GM19397 (cell line): ENCODE results near the gene SPAG5.
"Not testable (repeated sequence)": the region's sequence is repeated elsewhere in the genome, so short reads cannot be mapped to it uniquely, and the experiment has no call there.

Source experiments
- ATAC-seq: cut with Tn5 transposase; IDR thresholded peaks from one replicate; pipeline ENCODE4 v1.9.1; 2021; ENCODE audit warnings: mild to moderate bottlenecking, moderate library complexity; ENCODE audit not compliant: unreplicated experiment

Gene SPAG5

DNA sequence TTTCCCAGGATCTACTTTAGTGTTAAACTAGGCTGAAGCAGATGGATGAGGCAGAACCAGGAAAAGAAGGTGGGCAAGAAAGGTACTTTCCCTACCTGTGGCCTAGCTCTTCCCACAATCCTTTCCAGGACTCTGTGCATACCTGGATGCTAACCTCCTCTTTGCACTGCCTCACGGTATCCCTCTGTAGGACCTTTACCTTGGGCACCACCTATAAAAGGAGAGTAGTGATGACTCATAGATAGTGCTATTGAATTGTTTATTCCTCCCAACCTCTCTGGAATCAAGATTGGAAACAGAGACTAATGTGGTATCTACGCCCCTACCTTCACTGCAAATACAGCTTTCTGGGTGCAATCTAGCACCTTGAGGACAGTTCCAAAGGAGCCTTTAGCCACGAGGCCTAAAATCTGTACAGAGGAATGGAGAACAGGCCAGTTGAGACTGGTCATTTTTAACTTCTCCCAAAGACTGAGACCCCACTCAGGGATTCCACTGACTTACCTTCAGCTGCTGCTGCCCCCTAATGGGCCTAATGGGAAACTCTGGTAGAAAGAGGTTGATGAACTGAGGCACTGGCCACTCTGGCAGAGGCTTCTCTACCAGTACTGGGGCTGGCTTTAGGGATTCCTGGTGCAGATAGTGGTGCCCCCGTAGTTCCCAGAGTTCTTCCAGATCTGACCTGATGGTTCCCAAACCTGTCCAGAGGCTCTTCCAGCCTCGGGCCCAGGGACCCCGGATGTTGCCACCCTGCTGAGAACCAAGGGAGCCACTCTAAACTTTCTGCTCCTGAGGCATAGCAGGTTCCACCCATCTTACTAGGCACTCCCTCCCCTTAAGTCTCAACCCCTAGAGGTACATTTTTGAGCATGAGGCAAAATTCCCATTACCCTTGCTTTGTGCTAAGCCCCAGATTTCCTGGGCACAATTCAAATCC is 14.4 kb upstream of the SPAG5 start:
- no peak for ATAC-seq

DNA sequence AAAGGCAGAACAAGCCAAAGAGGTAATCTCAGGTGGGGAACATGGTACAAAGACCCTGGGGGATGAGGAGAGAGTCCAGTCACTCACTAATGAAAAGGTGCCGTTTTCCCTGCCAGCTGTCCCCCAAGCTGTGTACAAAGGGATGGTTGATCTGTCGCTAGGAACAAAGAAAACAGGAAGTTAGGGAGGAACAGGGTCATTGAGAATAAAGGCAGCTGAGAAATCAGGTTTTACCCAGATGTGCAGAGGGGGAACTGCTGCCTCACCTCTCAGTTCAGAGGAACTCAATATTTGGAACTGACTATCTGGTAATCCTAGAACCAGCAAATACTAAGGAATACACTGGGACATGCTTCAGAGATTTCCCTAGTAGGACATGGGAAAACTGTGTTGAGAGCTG is 13.7 kb upstream of the SPAG5 start:
- ATAC-seq: no peak

DNA sequence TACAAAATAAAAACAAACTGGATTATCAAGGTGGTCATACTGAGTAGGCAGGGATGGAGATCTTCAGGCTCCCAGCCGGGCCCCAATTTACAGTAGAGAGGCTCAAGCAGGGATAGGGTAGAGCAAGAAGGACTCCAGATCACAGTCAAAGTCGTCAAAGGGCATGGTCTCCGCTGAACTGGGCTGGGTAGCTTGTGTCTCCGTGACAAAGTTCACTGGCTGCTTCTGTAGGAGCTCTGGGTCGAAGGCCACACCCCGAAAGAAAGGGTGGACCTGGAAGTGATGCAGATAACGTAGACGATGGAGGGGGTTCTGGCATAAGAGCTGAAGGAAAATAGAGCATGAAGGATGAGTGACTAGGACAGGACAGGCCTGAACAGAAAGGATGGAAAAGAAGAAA is 11.6 kb upstream of the SPAG5 start:
- ATAC-seq: no peak

DNA sequence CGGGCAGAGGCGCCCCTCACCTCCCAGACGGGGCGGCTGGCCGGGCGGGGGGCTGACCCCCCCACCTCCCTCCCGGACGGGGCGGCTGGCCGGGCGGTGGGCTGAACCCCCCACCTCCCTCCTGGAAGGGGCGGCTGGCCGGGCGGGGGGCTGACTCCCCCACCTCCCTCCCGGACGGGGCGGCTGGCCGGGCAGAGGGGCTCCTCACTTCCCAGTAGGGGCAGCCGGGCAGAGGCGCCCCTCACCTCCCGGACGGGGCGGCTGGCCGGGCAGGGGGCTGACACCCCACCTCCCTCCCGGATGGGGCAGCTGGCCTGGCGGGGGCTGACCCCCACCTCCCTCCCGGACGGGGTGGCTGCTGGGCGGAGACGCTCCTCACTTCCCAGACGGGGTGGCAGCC is 5.2 kb upstream of the SPAG5 start:
- ATAC-seq: not testable (repeated sequence)

DNA sequence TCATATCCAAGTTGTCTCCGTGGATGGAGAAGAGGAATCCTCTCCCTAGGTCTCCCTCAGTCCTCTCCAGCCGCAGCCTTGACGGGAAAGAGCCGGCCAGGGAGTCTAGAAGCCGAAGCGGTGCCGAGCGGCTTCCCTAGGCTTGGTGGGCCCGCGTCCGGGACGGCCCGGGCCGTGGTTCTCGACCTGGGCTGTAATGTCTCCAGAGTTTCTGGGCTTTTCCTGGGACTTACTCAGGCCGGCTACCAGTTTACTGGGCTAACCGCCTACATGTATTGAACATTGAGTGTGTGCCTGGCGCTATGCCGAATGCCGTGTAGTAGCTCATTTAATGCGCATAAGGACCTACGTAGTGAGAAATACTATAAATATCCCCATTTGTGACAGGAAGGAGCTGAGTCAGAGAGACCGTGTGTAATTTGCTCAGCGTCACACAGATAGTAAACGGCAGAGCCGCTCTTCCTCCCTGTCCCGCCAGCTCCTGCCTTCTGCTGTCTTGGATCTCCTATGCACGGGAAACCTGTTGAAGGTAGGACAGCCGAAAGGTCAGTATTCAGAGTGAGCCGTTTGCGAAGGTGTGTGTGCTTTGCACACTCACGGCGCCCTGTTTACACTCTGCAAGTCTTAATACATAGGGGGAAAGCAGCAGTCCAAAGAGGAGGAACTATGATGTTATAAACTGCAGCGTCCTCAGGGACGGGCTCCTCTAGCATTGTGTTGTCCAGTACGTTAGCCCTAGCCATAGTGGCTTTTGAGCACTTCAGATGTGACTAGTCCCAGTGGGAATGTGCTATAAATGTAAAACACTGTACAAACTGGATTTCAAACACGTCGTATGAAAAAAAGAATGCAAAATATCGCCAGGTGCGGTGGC is 723 bp upstream of the SPAG5 start:
- peak; percentile 39 for ATAC-seq

DNA sequence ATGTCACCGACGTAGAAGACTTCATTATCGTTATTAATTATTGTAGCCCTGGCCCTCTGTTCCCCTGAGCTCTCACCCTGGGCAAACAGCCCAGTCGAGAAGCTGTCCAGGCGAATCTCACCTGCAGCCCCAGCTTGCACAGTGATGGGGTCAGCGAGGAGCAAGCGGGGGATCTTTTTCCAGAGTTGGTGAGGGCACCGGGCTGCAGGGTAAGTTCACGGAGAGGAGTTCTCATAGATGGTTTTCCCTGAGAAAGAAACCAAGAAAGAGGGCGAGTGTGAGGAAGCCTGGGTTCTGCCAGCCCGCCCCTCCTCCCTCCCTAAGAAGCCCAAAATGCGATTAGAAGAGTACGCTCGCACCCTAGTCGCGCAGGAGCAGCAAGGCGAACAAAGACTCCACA is 436 bp downstream of the SPAG5 start:
- no peak for ATAC-seq

DNA sequence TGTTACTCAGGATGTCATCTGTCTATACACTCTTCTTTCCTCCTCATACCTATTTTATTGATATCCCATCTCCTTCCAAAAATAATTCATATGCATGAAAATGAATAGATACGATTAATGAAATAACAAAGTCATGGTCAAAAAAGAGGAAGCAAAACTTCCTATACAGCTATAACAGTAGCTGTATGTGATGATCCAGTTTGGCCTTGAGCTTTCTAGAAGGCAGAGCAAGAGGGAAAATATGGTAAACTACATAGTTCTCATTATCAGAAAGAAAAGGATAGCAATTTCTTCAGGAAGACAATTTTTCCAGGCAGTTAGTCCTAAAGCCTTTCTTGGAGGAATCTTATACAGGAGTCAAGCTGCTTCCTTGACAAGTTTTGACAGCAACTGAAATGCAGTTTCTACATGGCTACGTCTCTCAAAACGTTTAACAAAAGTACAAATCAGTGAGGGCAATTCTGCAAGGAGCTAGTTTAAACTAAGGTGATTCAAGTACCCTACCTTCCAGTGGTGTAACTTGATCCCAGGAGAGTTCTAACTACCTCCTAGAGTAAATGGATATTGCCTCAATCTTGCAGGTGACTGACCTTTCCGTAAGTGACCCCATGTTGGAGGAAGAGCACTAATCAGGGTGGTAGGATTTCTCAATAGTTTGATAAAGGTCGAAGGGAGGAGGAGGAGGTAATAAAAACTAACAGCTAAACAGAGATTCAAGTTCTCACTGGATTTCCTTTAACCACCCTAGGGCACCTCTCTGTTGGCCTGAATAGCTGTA is 1.0 kb downstream of the SPAG5 start:
- no peak for ATAC-seq

DNA sequence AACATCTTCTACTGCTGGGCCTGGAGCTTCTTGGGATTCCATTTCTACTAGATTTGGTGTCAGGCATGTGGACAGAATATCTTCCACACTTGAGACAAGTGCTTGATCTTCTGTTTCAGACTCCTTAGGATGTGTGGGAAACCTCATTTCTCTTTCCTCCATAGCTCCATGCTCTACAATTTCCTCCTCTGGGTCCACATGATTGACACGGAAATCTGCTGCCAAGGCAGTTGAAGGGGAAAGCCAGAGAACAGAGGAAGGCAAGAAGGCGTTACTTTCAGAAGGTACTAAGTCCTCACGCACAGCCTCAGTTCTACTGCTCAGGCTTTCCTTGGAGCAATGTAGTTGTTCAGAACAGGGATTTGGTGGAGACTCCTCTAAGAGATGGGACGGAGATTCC is 6.6 kb downstream of the SPAG5 start:
- no peak for ATAC-seq

DNA sequence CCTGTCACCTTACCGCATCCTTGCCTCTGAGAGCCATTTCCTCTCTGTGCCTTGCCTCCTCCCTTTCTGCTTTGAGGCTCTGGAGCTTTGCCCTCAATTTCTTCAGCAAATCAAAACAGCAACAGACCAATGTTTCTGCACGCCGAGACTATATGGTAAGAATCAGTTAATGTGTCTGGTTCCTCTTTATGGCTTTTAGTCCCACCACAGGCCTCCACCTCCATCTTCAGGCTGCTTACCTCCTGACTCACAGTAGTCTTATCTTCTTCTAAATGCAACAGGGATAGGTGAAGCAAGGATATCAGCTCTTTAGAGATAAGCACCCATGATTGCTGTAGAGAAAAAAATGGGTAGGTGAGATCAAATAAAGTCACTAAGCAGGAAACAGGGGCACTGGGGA is 13.0 kb downstream of the SPAG5 start:
- no peak for ATAC-seq

DNA sequence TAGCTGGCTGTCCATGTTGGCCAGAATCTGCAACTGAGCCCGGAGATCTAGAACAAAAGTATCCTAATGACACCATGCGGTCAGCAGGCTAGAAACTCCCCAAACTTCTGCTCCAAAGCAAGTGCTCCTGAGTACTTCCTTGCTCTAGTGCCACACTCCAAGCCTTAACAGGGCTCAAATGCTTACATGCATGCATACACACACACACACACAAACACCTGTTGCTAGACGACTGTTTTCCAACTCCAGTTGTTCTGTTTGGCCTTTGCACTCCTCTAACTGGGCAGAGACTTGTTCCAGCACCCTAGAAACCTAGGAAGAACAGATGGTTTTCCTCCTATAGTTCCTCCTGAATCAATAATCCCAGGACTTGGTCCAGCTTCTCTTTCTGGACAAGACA is 14.4 kb downstream of the SPAG5 start:
- ATAC-seq: no peak

DNA sequence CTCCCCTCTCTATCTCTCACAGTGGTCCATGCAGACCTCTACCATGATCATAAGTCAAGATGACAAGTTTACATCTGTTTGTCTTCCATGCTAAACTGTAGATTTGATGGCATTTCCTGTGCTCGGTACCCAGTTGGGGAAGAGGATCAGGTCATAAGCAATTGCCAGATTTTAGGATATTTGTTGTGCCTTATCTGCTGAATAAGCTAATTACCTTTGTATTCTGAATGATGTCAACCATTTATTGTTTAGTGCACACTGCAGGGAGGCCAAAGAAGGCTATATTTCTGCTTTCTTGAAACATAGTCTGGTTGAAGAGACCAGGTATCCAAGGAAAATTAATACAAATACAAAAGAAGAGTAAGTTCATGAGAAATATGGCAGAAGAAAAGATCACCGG is 16.3 kb downstream of the SPAG5 start:
- ATAC-seq: no peak

DNA sequence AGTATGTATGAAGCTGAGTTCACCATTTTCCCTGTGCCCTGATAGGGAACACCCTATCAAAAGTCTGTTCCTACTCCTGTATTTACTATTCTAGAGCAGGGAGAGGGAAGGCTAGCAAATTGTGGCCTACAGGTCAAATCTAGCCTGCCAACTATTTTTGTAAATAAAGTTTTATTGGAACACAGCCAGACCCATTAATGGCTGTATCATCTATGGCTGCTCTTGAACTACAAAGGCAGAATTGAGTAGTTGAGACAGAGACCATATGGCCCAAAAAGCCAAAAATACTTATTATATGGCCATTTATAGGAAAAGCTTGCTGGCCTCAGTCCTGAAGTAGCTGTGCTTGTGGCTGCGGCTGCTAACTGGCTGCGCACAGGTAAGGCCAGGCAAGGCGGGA is 17.9 kb downstream of the SPAG5 start:
- no peak for ATAC-seq

DNA sequence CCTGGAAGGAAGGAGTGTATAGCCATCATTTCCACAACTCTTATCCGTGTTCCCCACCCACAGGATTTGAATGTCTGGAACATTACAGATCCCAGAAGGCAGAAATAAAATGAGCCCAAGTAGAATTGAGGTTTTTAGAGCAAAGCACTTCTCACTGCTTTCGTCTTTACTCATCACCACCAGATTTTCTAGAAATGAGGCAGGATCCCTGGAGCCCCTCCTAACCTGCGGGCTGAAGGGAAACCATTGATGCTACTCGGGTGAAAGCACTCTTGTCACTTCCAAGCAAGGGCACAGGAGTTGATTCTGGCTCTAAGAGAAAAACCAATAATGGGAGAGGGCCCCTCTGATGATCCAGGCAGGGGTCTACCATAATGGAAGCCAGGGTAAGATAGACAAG is 19.3 kb downstream of the SPAG5 start:
- no peak for ATAC-seq

DNA sequence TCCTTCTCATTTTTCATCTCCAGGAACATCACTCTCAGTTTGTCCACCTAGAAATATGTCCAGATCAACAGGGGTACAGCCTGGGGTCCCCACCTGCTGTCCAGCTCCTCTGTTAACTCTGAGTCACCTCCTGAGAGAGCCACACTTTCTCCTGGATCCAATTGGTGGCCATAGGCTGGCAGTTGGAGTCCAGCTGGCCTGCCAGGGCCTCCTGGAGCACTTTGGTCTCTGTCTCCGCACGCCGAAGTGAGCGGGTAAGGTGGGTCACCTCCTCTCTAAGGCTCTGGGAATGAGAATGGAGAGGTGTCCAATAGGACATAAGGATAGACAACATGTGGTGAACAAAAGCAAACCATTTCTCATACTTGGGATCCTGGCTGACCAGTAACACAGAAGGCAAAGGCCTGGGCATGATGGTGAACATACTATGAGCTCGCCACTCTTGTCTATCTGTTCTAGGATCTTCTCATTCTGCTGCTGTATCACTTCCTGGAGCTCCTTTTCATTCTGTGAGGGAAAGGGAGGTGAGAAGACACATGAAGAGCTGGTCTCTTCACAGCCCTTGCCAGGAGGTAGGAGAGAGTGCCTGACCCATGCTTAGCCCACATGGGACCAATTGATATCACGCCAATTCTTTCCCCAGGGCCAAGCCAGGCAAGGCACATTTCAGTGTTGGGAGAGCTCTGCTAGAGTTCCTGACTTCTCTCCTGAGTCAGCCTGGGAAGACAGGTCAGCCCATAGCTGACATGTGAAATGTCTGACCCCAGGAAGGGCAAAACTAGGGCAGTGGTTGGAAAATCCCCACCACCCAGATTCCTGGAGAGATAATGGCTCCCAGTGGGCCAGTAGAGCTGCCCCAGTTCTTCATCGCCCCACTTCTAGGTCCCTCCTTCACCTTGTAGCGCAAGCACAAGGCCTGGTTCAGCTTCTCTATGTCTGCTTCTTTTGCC is 20.3 kb downstream of the SPAG5 start:
- no peak for ATAC-seq

DNA sequence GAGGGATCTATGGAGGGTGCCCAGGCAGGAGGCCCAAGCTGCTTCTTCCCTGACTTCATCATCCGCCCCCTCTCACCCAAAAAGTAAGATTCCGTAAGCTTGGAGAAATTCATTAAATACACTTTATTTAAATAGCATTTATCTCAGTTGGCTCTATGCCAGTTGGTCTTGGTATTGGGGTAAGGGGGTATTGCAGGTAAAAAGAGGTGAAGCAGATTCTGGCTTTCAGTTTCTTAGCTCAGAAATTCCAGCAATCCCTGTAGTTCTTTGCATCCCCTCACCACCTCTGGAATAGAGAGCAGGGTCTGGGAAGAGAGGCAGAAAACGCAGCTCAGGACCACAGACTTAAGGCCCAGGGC is 21.4 kb downstream of the SPAG5 start:
- ATAC-seq: no peak

DNA sequence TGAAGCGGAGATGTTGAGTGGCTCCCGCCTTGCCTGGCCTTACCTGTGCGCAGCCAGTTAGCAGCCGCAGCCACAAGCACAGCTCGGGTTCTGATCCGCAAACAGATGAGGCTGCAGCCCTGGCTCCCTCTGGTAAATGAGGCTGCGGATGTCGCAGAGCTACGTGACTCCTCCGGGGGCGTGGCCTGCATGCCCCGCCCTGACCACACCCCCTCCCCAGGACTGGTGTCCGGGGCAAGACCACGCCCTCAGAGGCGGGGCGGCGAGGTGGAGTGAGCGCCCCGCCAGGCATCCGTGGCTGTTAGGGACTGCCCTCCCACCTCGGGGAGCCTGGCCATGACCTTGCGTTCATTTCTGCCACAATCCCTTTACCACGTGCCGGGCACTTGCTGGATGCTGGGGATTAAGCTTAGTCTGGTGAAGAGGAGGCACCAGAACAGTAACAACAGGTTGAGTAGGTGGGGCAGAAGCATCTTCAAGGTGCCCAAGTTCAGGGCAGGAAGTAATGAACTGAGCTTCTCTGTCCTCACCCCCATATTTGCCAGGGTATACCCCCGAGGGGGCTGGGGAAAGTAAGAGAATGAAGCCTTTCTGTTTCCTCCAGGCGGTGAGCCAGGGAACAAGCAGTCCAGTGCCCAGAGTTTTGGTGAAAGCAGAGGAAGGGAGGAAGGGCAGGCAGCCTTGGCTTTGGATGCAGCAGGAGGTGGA is 21.9 kb downstream of the SPAG5 start, which contains the start of gene ALDOC:
Gene ALDOC, minus strand, starts transcription at position 138 of the 708 bp plus-strand sequence. CDS start 1,363 bp downstream, outside the sequence.
- peak; percentile 90 for ATAC-seq

DNA sequence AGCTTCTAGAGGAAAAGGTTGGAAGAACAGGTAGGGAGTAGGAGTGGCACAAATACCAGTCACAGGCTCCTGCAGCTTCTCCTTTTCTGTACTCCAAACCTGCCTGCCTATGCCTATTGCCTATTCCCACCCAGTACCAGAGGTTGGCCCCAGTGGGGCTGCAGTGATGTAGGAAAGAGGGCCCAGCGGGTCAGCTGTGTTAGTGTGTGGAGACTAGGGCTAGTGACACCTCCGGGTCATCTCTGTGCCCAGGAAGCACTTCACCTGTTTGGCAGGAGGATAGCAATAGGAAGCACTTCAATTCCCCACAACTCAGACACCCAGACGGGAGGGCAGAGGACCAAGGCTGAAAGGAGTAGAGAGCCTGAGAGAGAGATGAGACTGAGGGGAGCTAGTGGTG is 22.8 kb downstream of the SPAG5 start:
- ATAC-seq: not testable (repeated sequence)

DNA sequence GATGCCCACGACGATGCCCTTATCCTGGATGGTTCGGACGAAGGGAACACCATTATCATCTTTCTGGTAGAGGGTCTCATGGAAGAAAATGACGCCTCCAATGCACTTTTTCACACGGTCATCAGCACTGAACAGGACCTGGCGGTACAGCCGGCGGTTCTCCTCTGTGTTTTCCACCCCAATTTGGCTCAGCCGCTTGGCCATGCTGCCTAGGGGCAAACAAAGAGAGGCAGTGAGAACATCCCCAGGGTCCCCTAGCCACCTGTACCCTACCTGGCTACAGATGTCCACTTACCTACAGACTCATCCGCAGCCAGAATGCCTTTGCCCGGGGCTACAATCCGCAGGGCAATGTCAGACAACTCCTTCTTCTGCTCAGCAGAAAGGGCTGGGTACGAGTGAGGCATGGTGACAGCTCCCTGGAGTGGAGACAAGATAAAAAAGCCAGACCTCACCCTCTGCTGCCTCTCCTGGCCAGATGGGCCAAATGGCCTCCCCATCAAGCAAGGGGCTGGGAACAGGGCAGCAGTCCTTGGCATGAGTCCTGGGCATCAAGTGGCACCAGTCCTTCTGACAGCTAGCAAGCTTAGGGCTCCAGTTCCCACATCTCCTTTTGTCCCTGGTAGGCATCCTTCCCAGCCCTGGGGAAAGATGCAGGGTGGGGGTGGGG is 23.6 kb downstream of the SPAG5 start:
- no peak for ATAC-seq

DNA sequence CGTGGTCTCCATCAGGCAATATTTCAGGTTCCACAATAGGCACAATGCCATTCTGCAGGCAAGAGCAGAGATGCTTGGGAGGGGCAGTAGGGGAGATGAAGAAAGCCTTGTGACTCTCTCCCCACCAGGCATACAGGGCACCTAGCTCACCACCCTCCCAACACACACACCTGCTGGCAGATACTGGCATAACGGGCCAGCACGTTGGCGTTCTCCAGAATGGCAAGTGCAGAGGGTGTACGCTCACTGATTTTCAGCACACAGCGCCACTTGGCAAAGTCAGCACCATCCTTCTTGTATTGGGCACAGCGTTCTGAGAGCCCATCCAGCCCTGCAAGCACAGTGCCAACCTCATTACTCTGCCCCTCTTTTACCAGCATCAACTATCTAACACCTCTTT is 24.3 kb downstream of the SPAG5 start:
- no peak for ATAC-seq
